NCI-H146 (cell line): Measurements from ENCODE around the gene TUBA3C.

Experiments used
- DNase-seq: peaks from one replicate; lab custom pipeline; 2025; lab: John Stamatoyannopoulos, UW

TUBA3C gene

GRCh38 chr13:19161308-19161707 is 20.3 kb downstream of the TUBA3C start:
- DNase-seq = no peak

GRCh38 chr13:19159761-19160420 is 21.7 kb downstream of the TUBA3C start:
- no peak for DNase-seq

GRCh38 chr13:19159181-19159580 is 22.4 kb downstream of the TUBA3C start:
- no peak for DNase-seq

- no peak for DNase-seq
These were observed 23.0 kb downstream of the TUBA3C start for GRCh38 chr13:19158526-19159174.

GRCh38 chr13:19158006-19158405 is 23.6 kb downstream of the TUBA3C start:
- DNase-seq = no peak

- DNase-seq = no peak
These were observed 24.2 kb downstream of the TUBA3C start for GRCh38 chr13:19157461-19157860.

- no peak for DNase-seq
These were observed 25.4 kb downstream of the TUBA3C start for GRCh38 chr13:19156013-19156825.

- no peak for DNase-seq
These were observed 26.2 kb downstream of the TUBA3C start for GRCh38 chr13:19155321-19155861.

- DNase-seq = no peak
These were observed 26.8 kb downstream of the TUBA3C start for GRCh38 chr13:19154843-19155242.

- DNase-seq = peak; percentile 5
These were observed 27.7 kb downstream of the TUBA3C start for GRCh38 chr13:19153782-19154450.

- DNase-seq = no peak
These were observed 29.2 kb downstream of the TUBA3C start for GRCh38 chr13:19152403-19152802.

- no peak for DNase-seq
These were observed 29.9 kb downstream of the TUBA3C start for GRCh38 chr13:19151581-19152263.

GRCh38 chr13:19150712-19151228 is 30.9 kb downstream of the TUBA3C start:
- DNase-seq = no peak

GRCh38 chr13:19150226-19150625 is 31.4 kb downstream of the TUBA3C start:
- DNase-seq = no peak

- DNase-seq = no peak
These were observed 33.1 kb downstream of the TUBA3C start for GRCh38 chr13:19148561-19148960.
